PC-9 (cell line): ENCODE data around the gene PARP3. TPM values are rescaled to one million over a fixed set of nuclear protein-coding genes. Genes with fewer than 3 reads are reported as not detected.

Experiments
- BruUV-seq: library from RNA; stranded (reverse); fragments of 400-500 nt; replicated peaks from 2 replicates; lab custom pipeline; 2021; lab: Mats Ljungman, UMichigan
- CTCF ChIA-PET: fragments of 300-600 bp; sonication (Branson Sonifier 250); formaldehyde crosslinking; loops from one replicate; lab custom pipeline; 2022; ENCODE audit warnings: antibody characterized with exemption; lab: Charles Lee
- POLR2A ChIA-PET: fragments of 300-600 bp; sonication (Branson Sonifier 250); formaldehyde crosslinking; loops from one replicate; lab custom pipeline; 2022; ENCODE audit warnings: antibody characterized with exemption; ENCODE audit not compliant: unreplicated experiment; lab: Charles Lee
- DNase-seq, 2 experiments: peaks; one replicate each; pipeline versions ENCODE4 v3.0.0 to v3.0.0-alpha.2; 2015 to 2022; ENCODE audit warnings: mixed read lengths in 1 of 2
- H2AFZ ChIP-seq: fragments of 200-600 bp; sonication (generic); 2 replicates; pipeline ENCODE4 v1.8.1; 2017; ENCODE audit warnings: antibody characterized with exemption
- H3F3A ChIP-seq: fragments of 200-600 bp; sonication (generic); 2 replicates; pipeline ENCODE4 v1.8.1; 2017; ENCODE audit warnings: antibody characterized with exemption, mild to moderate bottlenecking, low read depth; ENCODE audit not compliant: insufficient read depth
- H3K27ac ChIP-seq: fragments of 200-600 bp; sonication (generic); 2 replicates; pipeline ENCODE4 v1.6.1; 2016; ENCODE audit warnings: mixed run types
- H3K27me3 ChIP-seq: fragments of 200-600 bp; sonication (generic); 2 replicates; pipeline ENCODE4 v1.6.1; 2016; ENCODE audit warnings: low read depth, mixed run types; ENCODE audit not compliant: insufficient read depth
- H3K36me3 ChIP-seq: fragments of 200-600 bp; sonication (generic); 2 replicates; pipeline ENCODE4 v1.6.1; 2016; ENCODE audit warnings: low read depth, mixed run types
- H3K4me1 ChIP-seq: fragments of 200-600 bp; sonication (generic); replicated peaks from 2 replicates; pipeline ENCODE4 v1.6.1; 2016; ENCODE audit warnings: mixed run types; ENCODE audit not compliant: insufficient read depth
- H3K4me2 ChIP-seq: fragments of 200-600 bp; sonication (generic); 2 replicates; pipeline ENCODE4 v1.6.1; 2017; ENCODE audit warnings: mixed run types
- H3K4me3 ChIP-seq: fragments of 200-600 bp; sonication (generic); 2 replicates; pipeline ENCODE4 v1.6.1; 2016; ENCODE audit warnings: mixed run types
- H3K79me2 ChIP-seq: fragments of 200-600 bp; sonication (generic); 2 replicates; pipeline ENCODE4 v1.6.1; 2017; ENCODE audit warnings: low read depth, mixed run types
- H3K9me2 ChIP-seq: fragments of 200-600 bp; sonication (generic); 2 replicates; pipeline ENCODE4 v1.8.1; 2017; ENCODE audit warnings: mild to moderate bottlenecking; ENCODE audit not compliant: insufficient read depth
- H3K9me3 ChIP-seq: fragments of 200-600 bp; sonication (generic); 2 replicates; pipeline ENCODE4 v1.8.1; 2016; ENCODE audit warnings: low read depth; ENCODE audit not compliant: insufficient read depth
- H4K20me1 ChIP-seq: fragments of 200-600 bp; sonication (generic); 2 replicates; pipeline ENCODE4 v1.8.1; 2017; ENCODE audit not compliant: insufficient read depth
- EZH2 ChIP-seq: fragments of 200-600 bp; sonication (generic); IDR thresholded peaks from 2 replicates; pipeline ENCODE4 v1.8.0; 2017; ENCODE audit warnings: antibody characterized with exemption, low read depth
- intact Hi-C: fragments of 100-400 bp; cut with micrococcal nuclease; formaldehyde crosslinking; loops from one replicate; pipeline ENCODE4 v1.10.0; 2022; ENCODE audit not compliant: unreplicated experiment
- total RNA-seq: library from RNA; stranded (reverse); gene quantifications from 2 replicates; pipeline ENCODE4 v1.2.3, GENCODE V29; 2021
- TF ChIP-seq, protein P1 (sequence below): fragments of 200-600 bp; sonication (generic); conservative IDR thresholded peaks from 2 replicates; pipeline ENCODE4 v1.6.1; 2017; ENCODE audit warnings: mixed run types, antibody characterized with exemption, mild to moderate bottlenecking, moderate library complexity

Gene PARP3
- total RNA-seq, 1 experiment from 2014 or later = 24.4 TPM

DNA sequence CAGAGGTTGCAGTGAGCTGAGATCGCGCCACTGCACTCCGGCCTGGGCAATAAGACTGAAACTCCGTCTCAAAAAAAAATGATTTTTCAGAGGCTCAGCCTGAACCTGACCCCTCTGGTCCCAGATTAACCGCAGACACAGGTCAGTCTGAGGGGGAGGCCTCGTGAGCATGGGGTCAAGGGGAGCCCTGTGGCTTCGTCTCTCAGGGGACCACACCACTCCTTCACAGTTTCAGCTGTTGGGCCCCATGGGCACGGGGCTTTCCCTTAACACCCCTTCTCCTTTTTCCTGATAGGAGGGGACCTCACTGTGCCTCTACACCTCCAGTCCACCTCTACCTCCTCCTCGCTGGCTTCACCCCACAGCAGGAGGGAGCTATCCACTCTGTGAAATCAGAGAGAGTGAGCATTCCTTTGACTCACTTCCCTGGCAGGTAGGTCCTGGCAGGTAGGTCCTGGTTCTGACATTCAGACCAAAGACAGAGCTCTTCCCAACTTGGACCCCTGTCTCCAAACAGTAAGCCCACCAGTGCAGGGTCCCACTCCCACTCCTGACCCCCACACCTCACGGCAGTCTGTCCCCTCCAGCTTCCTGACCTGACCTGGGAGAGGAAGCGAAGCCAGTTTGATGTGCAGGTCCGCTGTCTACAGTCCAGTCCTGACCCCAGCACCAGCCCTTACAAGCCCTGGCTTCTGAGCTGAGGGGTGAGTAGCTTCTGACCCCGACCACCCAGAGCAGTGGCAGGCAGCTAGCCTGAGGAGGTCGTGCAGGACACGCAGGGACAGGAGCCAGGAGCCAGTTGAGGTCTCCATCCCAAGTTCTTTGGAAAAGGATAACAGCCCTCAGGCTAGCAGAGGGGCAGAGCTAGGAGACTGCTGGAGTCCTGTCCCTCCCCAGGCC, 9.4 kb upstream of the PARP3 start:
- Histone ChIP-seq H3K9me3 (no peaks in the 10 kb centered on the region), H3K27ac (no peak overlapping the region), H3K4me3 (no peak overlapping the region), H3K9me2 (no peaks in the 10 kb centered on the region), H2AFZ (no peak overlapping the region), H4K20me1 (no peaks in the 10 kb centered on the region; the same call in 1 of the 2 replicates), H3K79me2 (no peaks in the 10 kb centered on the region), H3F3A (no peaks in the 10 kb centered on the region), H3K4me2 (no peak overlapping the region), H3K36me3 (no peaks in the 10 kb centered on the region), H3K27me3 (no peaks in the 10 kb centered on the region), H3K4me1 (no peaks in the 10 kb centered on the region)
- ChIA-PET CTCF (no interaction called here), POLR2A (interaction anchor here (0.6 kb wide), 1 partner anchor 66 kb away, joined by 9 read pairs; no protein-coding TSS in a partner anchor)
- BruUV-seq = no TSS peak
- no peak for DNase-seq
- TF ChIP-seq, protein P1, sequence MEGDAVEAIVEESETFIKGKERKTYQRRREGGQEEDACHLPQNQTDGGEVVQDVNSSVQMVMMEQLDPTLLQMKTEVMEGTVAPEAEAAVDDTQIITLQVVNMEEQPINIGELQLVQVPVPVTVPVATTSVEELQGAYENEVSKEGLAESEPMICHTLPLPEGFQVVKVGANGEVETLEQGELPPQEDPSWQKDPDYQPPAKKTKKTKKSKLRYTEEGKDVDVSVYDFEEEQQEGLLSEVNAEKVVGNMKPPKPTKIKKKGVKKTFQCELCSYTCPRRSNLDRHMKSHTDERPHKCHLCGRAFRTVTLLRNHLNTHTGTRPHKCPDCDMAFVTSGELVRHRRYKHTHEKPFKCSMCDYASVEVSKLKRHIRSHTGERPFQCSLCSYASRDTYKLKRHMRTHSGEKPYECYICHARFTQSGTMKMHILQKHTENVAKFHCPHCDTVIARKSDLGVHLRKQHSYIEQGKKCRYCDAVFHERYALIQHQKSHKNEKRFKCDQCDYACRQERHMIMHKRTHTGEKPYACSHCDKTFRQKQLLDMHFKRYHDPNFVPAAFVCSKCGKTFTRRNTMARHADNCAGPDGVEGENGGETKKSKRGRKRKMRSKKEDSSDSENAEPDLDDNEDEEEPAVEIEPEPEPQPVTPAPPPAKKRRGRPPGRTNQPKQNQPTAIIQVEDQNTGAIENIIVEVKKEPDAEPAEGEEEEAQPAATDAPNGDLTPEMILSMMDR = no peak
- intact Hi-C loops = no loop called here

DNA sequence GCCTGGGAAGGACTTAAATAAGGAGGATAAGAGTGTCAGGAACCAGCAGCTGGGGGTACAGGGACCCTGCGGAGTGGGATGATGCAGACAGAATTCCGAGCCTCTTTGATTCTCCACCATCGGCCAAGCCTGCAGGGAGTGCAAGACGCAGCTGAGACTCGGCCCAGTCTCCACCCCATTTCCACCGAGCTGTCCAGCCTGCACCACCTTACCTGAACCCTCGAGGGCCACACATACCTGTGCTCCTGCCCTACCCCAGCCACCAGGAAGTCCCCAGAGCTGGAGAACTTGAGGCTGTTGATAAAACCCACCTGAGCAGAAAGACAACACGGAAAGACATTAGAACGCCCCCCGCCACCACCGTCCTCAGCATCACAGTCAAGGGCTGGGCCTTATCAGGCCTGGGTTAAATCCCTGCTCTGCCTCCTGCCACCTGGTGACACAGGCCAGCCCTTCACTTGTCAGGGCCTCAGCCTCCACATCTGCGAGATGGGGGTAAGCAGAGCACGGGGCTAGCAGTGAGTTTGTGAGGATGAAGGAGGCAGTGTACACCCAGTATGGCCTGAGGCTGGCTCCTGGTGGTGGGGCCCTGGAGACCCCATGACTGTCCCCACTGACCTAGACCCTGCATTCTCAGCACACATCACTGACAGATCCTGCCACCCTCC, 8.6 kb upstream of the PARP3 start:
- Histone ChIP-seq H3F3A (no peaks in the 10 kb centered on the region), H4K20me1 (no peaks in the 10 kb centered on the region; the same call in 1 of the 2 replicates), H3K9me2 (no peaks in the 10 kb centered on the region), H3K4me2 (no peak overlapping the region), H3K4me1 (no peaks in the 10 kb centered on the region), H2AFZ (no peak overlapping the region), H3K4me3 (no peak overlapping the region), H3K79me2 (no peaks in the 10 kb centered on the region), H3K36me3 (no peaks in the 10 kb centered on the region; the same call in 1 of the 2 replicates), H3K27me3 (no peaks in the 10 kb centered on the region), H3K27ac (no peak overlapping the region), H3K9me3 (no peaks in the 10 kb centered on the region)
- TF ChIP-seq, protein P1 = no peak
- TF ChIP-seq EZH2 = no peak
- DNase-seq = no peak
- no TSS peak for BruUV-seq
- intact Hi-C loops = no loop called here
- ChIA-PET CTCF (no interaction called here), POLR2A (no interaction called here)

DNA sequence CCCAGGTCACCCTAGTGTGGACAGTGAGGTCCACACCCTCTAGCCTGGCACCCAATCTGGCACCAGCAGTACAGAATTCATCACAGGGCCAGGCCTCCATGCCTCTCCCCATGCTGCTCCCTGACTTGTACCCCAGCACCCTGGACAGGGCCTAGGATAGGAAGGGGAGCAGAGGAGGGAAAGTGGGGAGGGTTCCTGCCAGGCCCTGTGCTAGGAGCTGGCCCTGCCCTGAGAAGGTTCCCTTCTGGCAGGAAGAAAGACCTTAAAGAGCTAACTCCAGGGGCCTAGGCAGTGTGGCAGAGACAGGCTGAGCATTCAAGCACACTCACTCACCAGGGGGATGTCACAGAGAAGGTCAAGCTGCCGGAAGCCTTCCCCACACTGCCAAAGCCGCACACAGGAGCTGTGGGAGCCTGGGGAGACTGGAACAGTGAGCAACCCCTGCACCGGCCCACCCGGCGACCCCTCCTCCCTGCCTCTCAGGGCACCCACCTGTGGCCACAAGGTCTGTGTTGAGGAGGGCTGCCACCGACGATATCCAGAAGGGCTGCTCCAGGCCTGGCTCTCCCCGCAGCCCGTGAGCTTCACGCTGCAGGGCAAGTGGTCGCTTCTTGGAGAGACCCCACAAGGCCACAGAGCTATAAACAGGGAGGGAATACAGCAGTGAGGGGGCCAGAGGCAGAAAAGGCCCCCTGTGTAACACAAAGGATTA, 7.9 kb upstream of the PARP3 start:
- H3K36me3 ChIP-seq = no peaks in the 10 kb centered on the region; the same call in 1 of the 2 replicates
- no peak overlapping the region for H3K4me2 ChIP-seq
- no peaks in the 10 kb centered on the region for H3K9me3 ChIP-seq
- H3F3A ChIP-seq = no peaks in the 10 kb centered on the region
- H3K79me2 ChIP-seq = peaks cover 3% of the 10 kb centered on the region; the same call in 1 of the 2 replicates
- H3K9me2 ChIP-seq = no peaks in the 10 kb centered on the region
- H3K4me1 ChIP-seq = no peaks in the 10 kb centered on the region
- TF ChIP-seq, protein P1 = no peak
- no peak for TF ChIP-seq EZH2
- ChIA-PET CTCF (no interaction called here), POLR2A (no interaction called here)
- no peaks in the 10 kb centered on the region; the same call in 1 of the 2 replicates for H4K20me1 ChIP-seq
- intact Hi-C loops = no loop called here
- BruUV-seq = no TSS peak
- DNase-seq = no peak
- no peaks in the 10 kb centered on the region for H3K27me3 ChIP-seq
- no peak overlapping the region for H3K4me3 ChIP-seq
- H2AFZ ChIP-seq = no peak overlapping the region
- no peak overlapping the region for H3K27ac ChIP-seq
